Limb (tissue), 2 donors: ENCODE results near the gene IP6K2.

Source experiments
- DNase-seq, 2 donors: peaks; one replicate each; pipeline ENCODE4 v3.0.0-alpha.2; 2016; ENCODE audit errors: extremely low spot score in 2 of 2

Gene IP6K2

DNA sequence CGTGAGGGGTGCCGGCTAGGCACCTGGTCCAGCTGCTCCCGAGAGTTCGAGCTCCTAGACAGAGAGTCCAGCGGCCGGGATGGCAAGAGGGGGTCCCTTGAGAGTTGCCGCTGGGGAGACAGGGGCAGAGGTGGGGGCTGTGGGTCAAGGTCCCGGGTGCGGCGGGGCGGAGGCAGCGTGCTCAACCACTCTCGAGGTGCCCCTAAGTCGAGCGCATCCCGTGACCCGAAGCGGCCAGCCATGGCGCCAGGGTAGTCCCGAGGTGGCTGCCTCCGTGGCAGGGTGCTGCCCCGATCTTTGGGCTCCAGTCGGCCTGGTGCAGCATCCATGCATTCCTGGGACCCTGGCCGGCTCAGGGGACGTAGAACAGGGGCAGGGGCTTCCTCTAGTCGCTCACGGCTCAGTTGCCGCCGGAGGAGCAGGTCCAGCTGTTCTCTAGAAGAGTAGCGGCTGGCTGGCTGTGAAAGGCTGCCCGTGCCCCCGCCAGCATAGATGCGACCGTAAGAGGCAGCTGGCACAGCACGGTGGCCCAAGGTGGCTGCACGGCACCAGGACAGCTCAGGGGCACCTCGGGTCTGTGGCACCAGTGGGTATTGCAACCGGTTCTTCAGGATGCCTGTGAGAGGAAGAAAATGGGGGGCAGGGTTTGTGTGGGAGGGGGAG, 76.9 kb downstream of the IP6K2 start:
- DNase-seq, result no peak
